GM12875 (cell line): ENCODE results near the gene PPT2.
"Not testable (repeated sequence)": the region's sequence is repeated elsewhere in the genome, so short reads cannot be mapped to it uniquely, and the experiment has no call there.

Source experiments
- H3K4me3 ChIP-seq: one replicate; pipeline ENCODE4 v1.5.1; 2011; ENCODE audit warnings: low read depth, low read length, control low read depth
- CTCF ChIP-seq: IDR thresholded peaks from 2 replicates; pipeline ENCODE4 v1.5.1; 2011; ENCODE audit warnings: low read depth, mild to moderate bottlenecking, control low read depth, inconsistent platforms, low read length, moderate library complexity, borderline replicate concordance; ENCODE audit not compliant: insufficient read depth

The PPT2 gene

GRCh38 chr6:32182555-32182981 is 28.6 kb downstream of the PPT2 start:
- H3K4me3 ChIP-seq = no peak overlapping the region
- TF ChIP-seq CTCF = no peak

GRCh38 chr6:32183030-32183429 is 29.1 kb downstream of the PPT2 start:
- no peak for TF ChIP-seq CTCF
- no peak overlapping the region for H3K4me3 ChIP-seq

- no peak overlapping the region for H3K4me3 ChIP-seq
- TF ChIP-seq CTCF = no peak
Measured at GRCh38 chr6:32183483-32184083, 29.6 kb downstream of the PPT2 start.

- no peak for TF ChIP-seq CTCF
- H3K4me3 ChIP-seq = no peak within 1 kb of the TSS
Measured at GRCh38 chr6:32184084-32184640, 30.2 kb downstream of the PPT2 start, which contains the start of gene AGER. AGER (minus strand) TSS chr6:32184253; CDS start chr6:32184222, 31 bp downstream.

- not testable (repeated sequence) for H3K4me3 ChIP-seq
Measured at GRCh38 chr6:32185681-32186131, 31.8 kb downstream of the PPT2 start.

GRCh38 chr6:32186151-32186840 is 32.4 kb downstream of the PPT2 start:
- H3K4me3 ChIP-seq = not testable (repeated sequence)

GRCh38 chr6:32187009-32187709 is 33.2 kb downstream of the PPT2 start:
- TF ChIP-seq CTCF = no peak

GRCh38 chr6:32187725-32188380 is 33.9 kb downstream of the PPT2 start:
- H3K4me3 ChIP-seq = not testable (repeated sequence)

More at GRCh38 chr6:32187009-32187709, 33.2 kb downstream of the PPT2 start:
- H3K4me3 ChIP-seq = no peak overlapping the region
